ENCODE measurements around the gene IL36RN.

The IL36RN gene

GRCh38 chr2:113104054-113104611 is 45.1 kb downstream of the IL36RN start:
- no peak for DNase-seq

- no peak for DNase-seq
These were observed 46.2 kb downstream of the IL36RN start for GRCh38 chr2:113105047-113105785.

- DNase-seq, result no peak
These were observed 52.1 kb downstream of the IL36RN start for GRCh38 chr2:113111121-113111520.

- DNase-seq, result no peak
These were observed 52.9 kb downstream of the IL36RN start for GRCh38 chr2:113111823-113112287.

- no peak for DNase-seq
These were observed 53.4 kb downstream of the IL36RN start for GRCh38 chr2:113112441-113112840.

GRCh38 chr2:113112871-113113270 is 53.9 kb downstream of the IL36RN start:
- no peak for DNase-seq

- no peak for DNase-seq
These were observed 54.8 kb downstream of the IL36RN start for GRCh38 chr2:113113807-113114206.
